HG03520 (cell line): ENCODE measurements around the gene CCDC28B.
"Not testable (repeated sequence)": the region's sequence is repeated elsewhere in the genome, so short reads cannot be mapped to it uniquely, and the experiment has no call there.

Experiments used
- ATAC-seq: cut with Tn5 transposase; IDR thresholded peaks from one replicate; pipeline ENCODE4 v1.9.1; 2021; ENCODE audit warnings: mild to moderate bottlenecking, moderate library complexity; ENCODE audit not compliant: unreplicated experiment

The CCDC28B gene

DNA sequence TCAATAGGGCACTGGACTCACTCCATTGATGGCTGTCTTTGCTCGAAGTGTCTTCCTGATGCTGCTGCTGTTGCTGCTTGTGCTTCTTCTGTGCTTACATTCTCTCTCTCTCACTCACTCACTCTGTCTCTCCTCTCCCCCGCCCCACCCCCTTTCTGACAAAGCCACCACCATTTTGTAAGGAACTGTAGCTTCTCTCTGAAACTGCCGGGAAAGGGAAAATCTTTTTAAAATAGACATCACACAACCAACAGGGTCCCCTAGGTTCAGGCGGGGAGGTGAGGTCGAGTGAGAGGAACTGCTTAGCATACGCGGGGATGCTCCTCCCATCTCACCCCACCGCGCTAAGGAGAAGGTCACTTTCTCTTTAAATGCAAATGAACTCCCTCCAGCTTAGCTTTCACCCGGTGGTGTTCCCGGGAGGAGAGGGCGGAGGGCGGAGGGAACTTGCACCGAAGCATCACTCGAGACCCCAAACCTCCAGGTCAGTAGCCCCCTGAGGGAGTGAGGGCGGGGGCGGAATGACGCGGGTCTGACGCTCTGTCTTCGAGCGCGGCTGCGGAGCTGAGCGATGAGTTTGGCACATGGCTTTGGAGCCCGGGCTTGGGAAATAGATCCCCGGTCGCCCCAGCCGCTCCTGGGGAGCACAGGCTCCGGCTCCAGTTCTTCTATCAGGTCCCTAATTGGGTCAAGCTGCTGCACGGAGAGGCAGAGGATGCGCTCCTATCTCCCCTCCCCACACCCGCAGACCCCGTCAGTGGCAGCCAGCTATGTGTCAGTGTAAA lies at the start of gene CCDC28B:
Gene CCDC28B (plus strand): TSS at position 370 of the 785 bp plus-strand sequence. CDS start 1,341 bp downstream, outside the sequence.
- peak; percentile 35 for ATAC-seq

DNA sequence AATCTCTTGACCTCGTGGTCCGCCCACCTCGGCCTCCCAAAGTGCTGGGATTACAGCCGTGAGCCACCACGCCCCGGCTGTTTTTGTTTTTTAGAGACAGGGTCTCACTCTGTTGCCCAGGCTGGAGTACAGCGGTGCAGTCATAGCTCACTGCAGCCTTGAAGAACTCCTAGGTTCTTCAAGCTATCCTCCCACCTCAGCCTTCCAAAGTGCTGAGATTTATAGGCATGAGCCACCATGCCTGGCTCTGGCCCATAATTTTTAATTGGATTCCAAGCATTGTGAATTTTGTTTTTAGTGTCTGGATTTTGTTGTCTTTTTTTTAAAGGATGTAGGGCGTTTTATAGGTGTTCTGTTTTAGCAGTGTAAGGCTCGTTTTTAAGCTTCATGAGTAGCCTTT lies 49.5 kb upstream of the CCDC28B start:
- ATAC-seq: no peak

DNA sequence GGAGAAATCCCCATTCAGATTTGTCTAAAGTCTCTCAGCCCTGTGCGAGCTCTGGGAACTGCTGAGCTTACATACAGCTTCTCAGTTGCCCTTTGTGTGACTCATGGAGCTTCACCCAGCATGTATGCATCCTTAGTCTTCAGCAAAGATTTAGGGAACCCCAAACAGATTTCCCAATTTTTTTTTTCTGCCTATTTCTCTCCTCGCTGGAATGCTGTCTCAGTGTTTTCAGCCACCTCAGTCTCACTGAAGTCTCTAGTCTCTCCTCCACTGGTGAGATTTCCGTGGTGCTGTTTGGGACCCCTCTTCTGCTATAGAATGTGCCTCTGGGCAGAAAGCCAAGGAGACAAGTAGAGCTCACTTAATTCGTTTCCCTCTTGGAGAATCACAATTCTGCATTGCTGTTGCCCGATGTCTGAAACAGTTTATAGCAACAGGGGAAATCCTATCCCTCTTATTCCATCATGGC lies 49.0 kb upstream of the CCDC28B start:
- ATAC-seq: no peak

DNA sequence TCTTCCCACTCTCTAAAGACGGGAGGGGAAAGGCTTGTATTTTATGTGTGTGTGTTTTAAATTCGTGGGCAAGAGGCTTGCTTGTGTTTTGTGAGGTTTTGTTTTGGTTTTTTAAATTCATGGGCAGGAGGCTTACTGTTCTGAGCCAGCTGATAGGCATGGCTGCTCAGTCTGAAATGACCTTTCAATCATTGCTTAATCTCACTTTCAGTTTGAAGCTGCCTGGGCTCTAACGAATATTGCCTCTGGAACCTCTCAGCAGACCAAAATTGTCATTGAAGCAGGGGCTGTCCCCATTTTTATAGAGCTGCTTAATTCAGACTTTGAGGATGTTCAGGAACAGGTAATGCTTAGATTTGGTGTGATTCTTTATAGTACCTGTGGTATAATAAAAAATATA lies 41.2 kb upstream of the CCDC28B start:
- ATAC-seq: no peak

GRCh38 chr1:32163405-32163804 lies 37.0 kb upstream of the CCDC28B start:
- ATAC-seq: no peak

DNA sequence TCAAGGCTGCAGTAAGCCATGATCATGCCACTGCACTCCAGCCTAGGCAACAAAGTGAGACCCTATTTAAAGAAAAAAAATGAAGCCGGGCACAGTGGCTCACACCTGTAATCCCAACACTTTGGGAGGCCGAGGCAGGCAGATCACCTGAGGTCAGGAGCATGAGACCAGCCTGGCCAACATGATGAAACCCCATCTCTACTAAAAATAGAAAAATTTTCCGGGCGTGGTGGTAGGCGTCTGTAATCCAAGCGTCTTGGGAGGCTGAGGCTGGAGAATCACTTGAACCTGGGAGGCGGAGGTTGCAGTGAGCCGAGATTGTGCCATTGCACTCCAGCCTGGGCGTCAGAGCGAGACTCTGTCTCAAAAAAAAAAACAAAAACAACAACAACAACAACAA lies 34.8 kb upstream of the CCDC28B start:
- ATAC-seq: not testable (repeated sequence)

DNA sequence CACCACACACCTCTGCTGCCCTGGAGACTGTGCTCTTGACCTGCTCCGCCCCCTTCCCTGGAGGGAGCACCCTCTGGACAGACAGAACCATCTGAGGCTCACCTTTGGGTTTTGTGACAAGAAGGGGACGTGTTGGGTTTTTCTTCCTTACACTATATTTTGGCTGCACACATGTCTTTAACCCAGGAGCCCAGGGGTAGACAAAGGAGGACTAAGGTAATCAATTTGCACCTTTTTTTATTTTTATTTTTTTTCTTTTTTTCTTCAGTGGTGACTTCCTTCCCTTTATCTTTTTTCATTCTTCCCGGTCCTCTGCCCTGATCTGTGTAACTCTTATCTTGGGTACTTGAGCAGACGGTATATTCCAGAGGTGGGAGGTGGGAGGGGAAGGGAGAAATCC lies 29.4 kb upstream of the CCDC28B start:
- ATAC-seq: no peak

DNA sequence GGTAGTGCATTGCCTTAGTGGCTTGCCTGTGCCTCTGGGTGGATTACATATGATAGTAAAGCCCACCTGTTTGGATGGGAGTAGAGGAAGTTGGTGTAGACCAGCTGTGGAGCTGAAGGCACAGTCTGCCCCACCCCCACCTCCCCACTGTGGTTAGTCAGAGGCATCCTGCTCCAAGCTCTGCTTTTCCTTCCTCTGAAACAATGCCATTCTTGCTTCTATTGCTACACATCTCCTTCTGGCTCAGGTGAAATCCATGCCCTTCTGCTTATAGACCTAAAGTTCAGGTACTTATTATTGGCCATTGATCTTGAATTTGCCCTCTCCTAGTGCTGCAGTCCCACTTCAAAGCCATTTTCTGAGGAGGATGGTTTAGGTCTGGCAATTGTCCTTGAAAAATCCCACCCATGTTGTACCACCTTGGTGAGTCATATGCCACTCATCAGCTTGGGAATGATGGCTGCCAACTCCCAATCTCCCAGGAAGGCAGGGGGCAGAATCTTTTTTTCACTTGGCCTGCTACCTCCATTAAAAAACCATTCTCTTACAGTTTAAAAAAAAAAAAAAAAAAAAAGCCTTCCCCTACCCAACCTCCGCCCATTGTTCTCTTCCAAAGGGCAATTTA lies 27.7 kb upstream of the CCDC28B start:
- ATAC-seq: no peak

GRCh38 chr1:32178380-32179192 lies 21.8 kb upstream of the CCDC28B start:
- ATAC-seq: no peak

DNA sequence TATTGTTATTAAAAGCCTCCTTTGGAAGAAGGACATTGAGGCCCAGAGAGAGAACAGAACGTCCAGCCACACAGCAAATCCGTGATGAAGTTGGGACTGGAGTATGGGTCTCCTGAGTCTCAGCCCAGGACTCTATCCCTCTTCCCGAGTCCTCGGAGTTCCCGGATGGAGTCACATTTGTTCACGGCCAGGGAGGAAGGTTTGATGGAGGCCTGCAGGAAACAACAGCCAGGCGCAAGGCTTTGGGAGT lies 21.3 kb upstream of the CCDC28B start:
- no peak for ATAC-seq

- peak; percentile 72 for ATAC-seq
Measured at GRCh38 chr1:32179443-32180185, 20.8 kb upstream of the CCDC28B start, which contains the start of gene TXLNA. Gene TXLNA, plus strand, starts transcription at chr1:32179675. Its CDS starts 671 bp downstream, at chr1:32180346.

- no peak for ATAC-seq
Measured at GRCh38 chr1:32180186-32181060, 20.0 kb upstream of the CCDC28B start.

DNA sequence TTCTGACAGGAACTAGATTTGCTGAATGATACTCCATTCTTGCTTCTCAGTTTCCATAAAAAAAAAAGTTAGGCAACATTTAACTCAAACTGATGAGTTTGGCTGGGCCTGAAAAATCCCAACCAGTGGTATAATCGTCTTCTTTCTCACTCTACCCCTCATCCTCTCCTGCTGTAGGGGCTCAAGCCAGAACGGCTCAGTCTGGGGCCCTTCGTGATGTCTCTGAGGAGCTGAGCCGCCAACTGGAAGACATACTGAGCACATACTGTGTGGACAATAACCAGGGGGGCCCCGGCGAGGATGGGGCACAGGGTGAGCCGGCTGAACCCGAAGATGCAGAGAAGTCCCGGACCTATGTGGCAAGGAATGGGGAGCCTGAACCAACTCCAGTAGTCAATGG lies 19.3 kb upstream of the CCDC28B start:
- ATAC-seq: no peak

DNA sequence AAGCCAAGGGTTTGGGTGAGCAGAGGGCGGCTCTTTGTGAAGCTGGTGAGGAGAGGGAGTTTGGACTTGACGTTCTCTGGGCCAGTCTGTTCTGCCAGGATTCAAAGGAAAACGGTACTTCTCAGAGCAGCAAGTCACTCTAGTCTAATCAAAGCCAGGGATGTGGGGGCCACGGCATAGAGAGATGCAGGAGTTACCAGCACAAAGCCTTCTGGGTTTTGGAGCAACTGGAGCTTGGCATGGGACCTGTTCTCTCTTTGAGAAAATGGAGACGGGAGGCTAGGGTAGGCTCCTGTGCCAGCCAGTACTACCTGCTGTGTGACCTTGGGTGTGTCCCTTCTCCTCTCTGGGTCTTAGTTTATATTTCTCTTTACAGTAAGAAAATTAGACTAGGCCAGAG lies 18.8 kb upstream of the CCDC28B start:
- ATAC-seq: no peak

GRCh38 chr1:32182060-32182459 lies 18.3 kb upstream of the CCDC28B start:
- ATAC-seq: no peak

GRCh38 chr1:32184650-32185049 lies 15.7 kb upstream of the CCDC28B start:
- no peak for ATAC-seq

GRCh38 chr1:32186077-32186476 lies 14.3 kb upstream of the CCDC28B start:
- no peak for ATAC-seq

DNA sequence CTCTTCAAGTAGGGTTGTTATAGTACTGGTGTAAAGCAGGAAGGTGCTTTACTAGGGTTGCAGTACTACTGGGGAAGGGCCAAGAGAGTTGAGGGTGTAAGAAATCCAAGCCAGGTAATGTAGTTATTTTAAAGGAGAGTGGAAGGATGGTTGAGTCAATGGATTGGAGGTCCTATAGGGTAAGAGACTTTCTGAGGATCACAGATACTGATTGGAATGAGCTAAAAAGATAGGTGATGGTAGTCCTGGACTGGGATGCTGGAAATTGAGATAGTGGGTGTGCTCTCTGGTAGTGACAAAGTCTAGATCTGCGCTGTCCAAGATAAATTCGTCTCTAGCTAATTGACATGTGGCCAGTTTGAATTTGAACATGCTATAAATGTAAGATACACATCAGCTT lies 13.9 kb upstream of the CCDC28B start:
- ATAC-seq: no peak

- ATAC-seq: no peak
Measured at GRCh38 chr1:32187850-32188249, 12.5 kb upstream of the CCDC28B start.
